ENCODE results near the gene MTTP. TPM values are rescaled to one million over a fixed set of nuclear protein-coding genes. Genes with fewer than 3 reads are reported as not detected.

Gene MTTP
- total RNA-seq, 1 donor from 2014 or later, result 0.20 TPM

GRCh38 chr4:99653916-99654315, 79.3 kb downstream of the MTTP start:
- Histone ChIP-seq H3K4me1 (peaks cover 5% of the 10 kb centered on the region), H3K27ac (no peak overlapping the region), H3K9me3 (no peaks in the 10 kb centered on the region), H3K27me3 (no peaks in the 10 kb centered on the region), H3K4me3 (no peak overlapping the region), H3K36me3 (no peaks in the 10 kb centered on the region)
- intact Hi-C loops (cut with DNase I), result no loop called here
- DNase-seq (no peak), ATAC-seq (no peak)
- TF ChIP-seq, protein P1, sequence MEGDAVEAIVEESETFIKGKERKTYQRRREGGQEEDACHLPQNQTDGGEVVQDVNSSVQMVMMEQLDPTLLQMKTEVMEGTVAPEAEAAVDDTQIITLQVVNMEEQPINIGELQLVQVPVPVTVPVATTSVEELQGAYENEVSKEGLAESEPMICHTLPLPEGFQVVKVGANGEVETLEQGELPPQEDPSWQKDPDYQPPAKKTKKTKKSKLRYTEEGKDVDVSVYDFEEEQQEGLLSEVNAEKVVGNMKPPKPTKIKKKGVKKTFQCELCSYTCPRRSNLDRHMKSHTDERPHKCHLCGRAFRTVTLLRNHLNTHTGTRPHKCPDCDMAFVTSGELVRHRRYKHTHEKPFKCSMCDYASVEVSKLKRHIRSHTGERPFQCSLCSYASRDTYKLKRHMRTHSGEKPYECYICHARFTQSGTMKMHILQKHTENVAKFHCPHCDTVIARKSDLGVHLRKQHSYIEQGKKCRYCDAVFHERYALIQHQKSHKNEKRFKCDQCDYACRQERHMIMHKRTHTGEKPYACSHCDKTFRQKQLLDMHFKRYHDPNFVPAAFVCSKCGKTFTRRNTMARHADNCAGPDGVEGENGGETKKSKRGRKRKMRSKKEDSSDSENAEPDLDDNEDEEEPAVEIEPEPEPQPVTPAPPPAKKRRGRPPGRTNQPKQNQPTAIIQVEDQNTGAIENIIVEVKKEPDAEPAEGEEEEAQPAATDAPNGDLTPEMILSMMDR (IDR thresholded peaks at IDR 0.05), result no peak

GRCh38 chr4:99654361-99654761, 79.7 kb downstream of the MTTP start:
- intact Hi-C loops (cut with DNase I), result no loop called here

GRCh38 chr4:99655308-99656081, 80.9 kb downstream of the MTTP start:
- Histone ChIP-seq H3K27ac (no peak overlapping the region), H3K27me3 (no peaks in the 10 kb centered on the region), H3K4me3 (no peak overlapping the region), H3K36me3 (no peaks in the 10 kb centered on the region), H3K4me1 (peaks cover 5% of the 10 kb centered on the region), H3K9me3 (no peaks in the 10 kb centered on the region)
- intact Hi-C loops (cut with DNase I), result no loop called here
- ATAC-seq, result no peak
- DNase-seq, result no peak
- TF ChIP-seq, protein P1 (IDR thresholded peaks at IDR 0.05), result no peak

More at GRCh38 chr4:99654361-99654761, 79.7 kb downstream of the MTTP start:
- Histone ChIP-seq H3K36me3 (no peaks in the 10 kb centered on the region), H3K27ac (no peak overlapping the region), H3K27me3 (no peaks in the 10 kb centered on the region), H3K9me3 (no peaks in the 10 kb centered on the region), H3K4me1 (peaks cover 5% of the 10 kb centered on the region), H3K4me3 (no peak overlapping the region)
- DNase-seq, result peak; percentile 57
- TF ChIP-seq, protein P1 (IDR thresholded peaks at IDR 0.05), result no peak
- ATAC-seq, result no peak

- H3K4me1 ChIP-seq, result peaks cover 5% of the 10 kb centered on the region
- no peaks in the 10 kb centered on the region for H3K36me3 ChIP-seq
- H3K9me3 ChIP-seq, result no peaks in the 10 kb centered on the region
- ATAC-seq (no peak), DNase-seq (no peak)
- intact Hi-C loops (cut with DNase I), result no loop called here
- TF ChIP-seq, protein P1 (IDR thresholded peaks at IDR 0.05), result no peak
- H3K4me3 ChIP-seq, result no peak within 1 kb of the TSS
- no peaks in the 10 kb centered on the region for H3K27me3 ChIP-seq
- H3K27ac ChIP-seq, result no peak within 1 kb of the TSS
These were observed 83.2 kb downstream of the MTTP start, which contains the start of gene C4orf54 for GRCh38 chr4:99657798-99658197. Gene C4orf54, minus strand, starts transcription at chr4:99657828. Its CDS starts 3,180 bp downstream, at chr4:99654648.

DNA sequence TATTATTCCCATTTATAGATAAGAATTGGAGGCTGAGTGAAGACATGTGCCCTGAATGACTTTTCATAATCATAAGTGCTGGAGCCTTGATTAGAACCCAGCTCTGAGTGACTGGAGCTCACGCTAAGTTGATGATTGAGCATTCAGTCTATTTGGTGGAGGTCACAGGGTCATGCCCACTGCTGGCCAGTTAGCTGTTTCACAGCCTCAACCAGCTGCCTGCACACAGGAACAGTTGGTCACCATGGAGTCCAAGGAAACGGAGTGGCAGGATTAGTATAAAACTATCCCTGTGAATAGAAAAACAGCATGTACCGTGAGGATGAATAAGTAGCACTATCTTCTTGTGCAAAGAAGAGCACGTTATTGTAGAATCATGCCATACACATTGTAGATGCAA, 84.0 kb downstream of the MTTP start:
- TF ChIP-seq, protein P1 (IDR thresholded peaks at IDR 0.05), result no peak
- H3K27ac ChIP-seq, result no peak overlapping the region
- no peaks in the 10 kb centered on the region for H3K36me3 ChIP-seq
- H3K27me3 ChIP-seq, result no peaks in the 10 kb centered on the region
- DNase-seq (no peak), ATAC-seq (no peak)
- no peak overlapping the region for H3K4me3 ChIP-seq
- no peaks in the 10 kb centered on the region for H3K9me3 ChIP-seq
- H3K4me1 ChIP-seq, result peaks cover 5% of the 10 kb centered on the region
- intact Hi-C loops (cut with DNase I), result no loop called here
